GM18502 (cell line): ENCODE data around the gene FRYL.

ENCODE experiments used
- ATAC-seq: cut with Tn5 transposase; IDR thresholded peaks from one replicate; pipeline ENCODE4 v1.9.1; 2021; ENCODE audit warnings: mild to moderate bottlenecking; ENCODE audit not compliant: unreplicated experiment, poor library complexity

Gene FRYL

DNA sequence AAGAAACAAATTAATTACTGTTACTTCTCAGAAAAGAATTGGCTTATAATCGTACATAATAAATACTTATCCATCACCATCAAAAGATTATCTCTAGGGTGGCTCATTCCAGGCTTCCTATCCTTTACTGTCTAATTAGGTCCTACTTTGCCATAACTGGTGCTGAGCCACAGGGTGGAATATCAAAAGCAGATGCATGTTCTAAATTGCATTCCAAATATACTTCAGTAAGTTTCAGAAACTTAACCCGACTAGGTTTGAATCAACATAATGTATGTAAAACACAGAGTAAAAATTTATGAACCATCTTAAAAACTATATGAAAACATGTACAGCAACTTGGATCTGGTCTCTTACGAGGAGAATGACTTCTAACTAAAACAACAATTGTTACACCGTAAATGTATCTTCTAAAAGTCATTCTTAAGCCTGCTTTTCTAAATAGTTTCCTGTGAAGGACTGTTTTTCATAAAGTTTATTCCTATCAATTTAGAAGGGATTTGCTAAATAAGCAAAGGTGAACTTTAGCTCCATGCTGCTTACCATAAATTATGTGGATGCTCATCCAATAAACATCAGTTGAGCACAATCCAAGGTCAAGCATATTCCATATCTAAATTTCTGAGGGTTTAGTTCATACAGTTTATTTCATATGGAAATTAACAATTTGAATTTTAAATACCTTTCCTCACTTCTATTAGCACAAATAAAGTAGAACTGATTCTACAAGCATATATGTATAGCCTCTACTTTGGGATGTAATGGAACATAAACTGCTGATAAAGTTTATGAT is 276.6 kb downstream of the FRYL start:
- ATAC-seq = no peak

DNA sequence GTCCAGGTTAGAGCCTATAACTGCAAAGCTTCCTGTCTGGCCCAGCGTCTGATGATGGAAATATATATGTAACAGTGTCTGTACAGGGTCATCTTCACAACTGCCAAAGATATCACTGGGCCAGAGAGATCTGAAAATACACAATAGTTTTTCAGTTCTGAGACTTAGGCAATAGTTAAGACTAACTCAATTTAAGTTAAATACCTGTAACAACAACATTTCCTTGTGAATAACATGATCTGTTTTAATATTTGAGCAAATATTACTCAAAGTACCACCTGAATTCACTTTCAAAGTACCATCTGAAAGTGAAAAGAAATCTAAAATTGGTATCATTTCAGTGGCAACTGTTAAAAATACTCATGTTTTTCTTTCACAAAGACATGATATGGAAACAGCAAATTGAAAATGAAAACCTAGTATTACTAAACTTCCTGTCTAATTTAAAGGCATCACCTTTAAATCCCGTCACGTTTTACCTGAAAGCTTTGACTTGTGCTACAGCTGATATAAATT is 280.5 kb downstream of the FRYL start:
- ATAC-seq = peak; percentile 80

DNA sequence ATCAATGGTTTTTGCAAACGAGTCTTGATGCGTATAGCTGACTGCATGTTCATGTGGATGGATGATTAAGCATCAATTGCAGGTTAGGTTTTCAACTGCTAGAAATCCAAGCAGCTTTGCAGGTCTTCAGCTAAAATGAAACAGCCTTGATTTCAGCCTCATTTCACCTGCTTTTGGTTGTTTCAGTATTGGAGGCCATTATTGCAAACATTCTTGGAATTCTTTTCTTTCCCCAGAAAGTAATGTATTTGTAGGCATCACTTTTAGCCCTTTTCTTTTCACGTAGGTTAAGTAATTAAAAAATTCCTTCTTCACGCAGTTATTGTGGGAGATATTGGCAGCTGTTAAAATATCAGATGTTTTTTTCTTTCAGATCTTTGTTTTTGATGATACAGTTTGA is 281.2 kb downstream of the FRYL start:
- ATAC-seq = no peak

DNA sequence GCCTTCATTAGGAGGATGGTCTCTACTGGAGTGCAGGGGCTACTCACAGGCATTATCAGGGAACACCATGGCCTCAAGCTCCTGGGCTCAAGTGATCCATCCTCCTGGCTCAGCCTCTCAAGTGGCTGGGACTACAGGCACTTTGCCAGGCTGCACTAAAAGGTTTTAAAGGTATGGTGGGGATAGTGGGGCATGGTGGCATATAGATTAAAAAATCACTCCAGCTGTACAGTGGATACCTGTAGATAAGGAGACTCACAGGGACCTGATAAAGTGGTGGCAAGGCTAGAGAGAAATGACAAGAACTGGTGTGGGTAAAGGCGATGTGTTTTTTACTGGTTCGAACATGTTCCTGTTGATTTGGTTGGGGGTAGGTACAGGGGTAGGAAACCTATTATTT is 284.1 kb downstream of the FRYL start:
- no peak for ATAC-seq

DNA sequence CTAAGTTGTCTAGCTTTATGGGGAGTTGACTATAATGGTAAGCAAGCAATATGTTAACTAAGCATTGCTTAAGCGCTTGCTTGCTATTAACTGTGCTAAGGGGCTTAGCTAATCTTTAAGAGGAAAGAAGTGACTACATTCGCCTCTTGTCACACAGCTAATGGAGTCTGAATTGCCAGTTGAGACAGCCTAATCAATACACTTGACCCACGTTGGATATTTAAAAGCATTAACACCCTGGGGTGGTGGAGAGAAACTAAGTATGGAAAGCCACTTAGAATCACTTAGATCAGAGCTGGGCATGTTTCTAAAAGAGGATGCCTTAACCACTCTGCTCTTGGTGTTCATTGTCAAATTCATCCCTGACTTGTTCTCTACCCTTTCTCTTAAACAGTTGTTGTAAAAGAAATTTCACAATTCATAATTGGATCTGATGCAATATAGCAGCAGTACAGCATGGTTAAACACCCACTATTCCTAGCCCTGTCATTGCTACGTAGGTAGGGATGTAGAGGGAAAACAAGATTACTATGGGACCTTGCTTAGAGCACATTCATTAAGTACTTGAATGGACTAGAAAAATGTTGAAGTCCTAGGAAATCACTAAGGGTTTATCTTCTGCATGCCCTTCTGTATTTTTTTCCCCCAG is 286.5 kb downstream of the FRYL start:
- no peak for ATAC-seq

DNA sequence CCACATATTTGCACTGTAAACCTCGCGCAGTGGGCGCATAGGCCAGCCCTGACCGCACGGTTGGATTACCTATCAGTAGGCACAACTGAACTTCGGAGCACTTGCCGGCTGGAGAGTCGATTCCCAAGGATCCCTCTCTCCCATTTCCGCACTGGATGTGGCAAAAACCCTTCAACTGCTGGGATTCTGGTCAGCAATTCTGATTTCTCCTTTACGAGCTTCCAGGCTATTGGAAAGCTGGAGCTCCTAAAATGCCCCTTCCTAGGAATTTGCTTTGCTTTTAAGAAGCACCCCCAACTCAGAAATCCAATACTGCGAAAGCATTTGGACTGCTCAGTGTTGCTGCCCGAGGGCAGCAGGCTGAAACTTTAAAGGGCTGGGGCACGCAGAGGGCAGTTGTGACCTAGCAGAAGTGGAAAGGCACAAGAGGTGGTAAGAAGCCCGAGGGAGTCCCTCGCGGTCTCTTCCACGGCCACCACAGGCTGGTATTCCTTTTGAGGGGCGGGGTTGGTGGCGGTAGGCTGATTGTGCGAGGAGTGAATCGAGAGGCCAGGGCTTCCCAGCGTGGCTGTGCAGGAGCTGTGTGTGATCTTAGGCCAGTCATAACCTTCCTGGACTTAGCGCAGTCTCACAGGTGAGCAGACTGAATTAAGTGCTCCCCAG is 288.4 kb downstream of the FRYL start:
- ATAC-seq = no peak

DNA sequence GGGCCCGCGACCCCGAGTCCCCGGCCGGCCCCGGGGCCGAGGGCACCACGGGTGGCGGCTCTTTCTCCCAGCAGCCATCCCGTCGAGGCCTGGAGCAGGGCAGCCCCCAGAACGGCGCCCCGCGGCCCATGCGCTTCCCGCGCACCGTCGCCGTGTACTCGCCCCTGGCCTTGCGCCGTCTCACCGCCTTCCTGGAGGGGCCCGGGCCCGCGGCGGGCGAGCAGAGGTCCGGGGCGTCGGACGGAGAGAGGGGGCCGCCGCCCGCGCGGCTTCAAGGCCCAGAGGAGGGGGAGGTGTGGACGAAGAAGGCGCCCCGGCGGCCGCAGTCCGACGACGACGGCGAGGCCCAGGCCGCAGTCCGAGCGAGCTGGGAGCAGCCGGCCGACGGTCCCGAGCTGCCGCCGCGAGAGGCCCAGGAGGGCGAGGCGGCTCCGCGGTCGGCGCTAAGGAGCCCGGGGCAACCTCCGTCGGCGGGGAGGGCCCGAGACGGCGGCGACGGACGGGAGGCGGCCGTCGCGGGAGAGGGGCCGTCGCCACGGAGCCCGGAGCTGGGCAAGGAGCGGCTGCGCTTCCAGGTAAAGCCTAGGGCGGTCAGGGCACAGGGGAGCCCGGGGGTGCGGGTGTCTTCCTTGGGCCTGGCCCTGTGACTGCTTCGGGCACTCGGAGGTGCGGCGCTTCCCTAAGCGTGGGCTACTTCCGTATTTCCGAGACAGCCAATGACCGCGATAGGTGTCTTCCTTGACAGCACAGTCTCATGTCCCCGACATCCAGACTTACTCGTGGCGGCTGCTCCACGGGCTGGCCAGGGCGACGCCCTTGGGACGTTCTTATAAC is 289.2 kb downstream of the FRYL start:
- no peak for ATAC-seq

DNA sequence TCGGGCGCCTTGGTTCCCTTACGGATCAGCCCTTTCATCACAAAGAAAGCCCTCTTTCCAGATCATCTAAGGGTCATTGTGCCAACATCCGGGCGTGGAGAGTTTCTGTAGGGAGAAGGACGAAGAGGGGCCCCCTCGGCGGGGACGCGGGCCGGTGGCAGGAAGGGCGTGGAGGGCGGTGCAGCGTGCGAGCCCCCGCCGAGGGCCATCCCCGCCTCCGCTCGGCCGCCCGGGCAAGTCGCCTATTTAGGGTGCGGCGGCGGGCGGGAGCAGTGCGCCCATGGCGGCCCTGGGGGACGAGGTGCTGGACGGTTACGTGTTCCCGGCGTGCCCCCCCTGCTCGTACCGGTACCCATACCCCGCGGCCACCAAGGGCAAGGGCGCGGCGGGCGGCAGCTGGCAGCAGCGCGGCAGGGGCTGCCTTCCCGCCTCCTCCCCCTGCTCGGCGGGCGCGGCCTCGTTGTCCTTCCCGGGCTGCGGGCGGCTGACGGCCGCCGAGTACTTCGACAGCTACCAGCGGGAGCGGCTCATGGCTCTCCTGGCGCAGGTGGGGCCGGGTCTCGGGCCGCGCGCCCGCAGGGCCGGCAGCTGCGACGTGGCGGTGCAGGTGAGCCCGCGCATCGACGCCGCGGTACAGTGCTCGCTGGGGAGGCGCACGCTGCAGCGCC is 289.9 kb downstream of the FRYL start, which contains the start of gene ZAR1:
ZAR1 (plus strand) TSS at position 241 of the 668 bp plus-strand sequence; CDS start at position 281, 40 bp downstream.
- ATAC-seq = no peak

DNA sequence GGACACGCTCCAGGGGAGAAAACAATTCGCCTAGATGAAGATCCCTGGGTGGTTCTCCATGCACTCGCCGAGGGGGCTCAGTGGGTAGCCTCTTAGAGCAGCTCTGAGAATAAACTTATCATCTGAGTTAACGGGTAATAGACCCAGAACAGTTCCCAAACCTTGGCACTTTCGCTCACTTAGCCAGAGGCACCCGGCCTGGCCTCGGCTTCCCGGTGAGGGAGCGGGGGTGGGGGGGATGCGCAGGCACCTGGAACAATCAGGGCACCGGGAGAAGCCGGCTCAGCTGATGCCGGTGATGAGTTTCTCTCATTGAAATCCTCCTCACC is 290.4 kb downstream of the FRYL start:
- no peak for ATAC-seq

DNA sequence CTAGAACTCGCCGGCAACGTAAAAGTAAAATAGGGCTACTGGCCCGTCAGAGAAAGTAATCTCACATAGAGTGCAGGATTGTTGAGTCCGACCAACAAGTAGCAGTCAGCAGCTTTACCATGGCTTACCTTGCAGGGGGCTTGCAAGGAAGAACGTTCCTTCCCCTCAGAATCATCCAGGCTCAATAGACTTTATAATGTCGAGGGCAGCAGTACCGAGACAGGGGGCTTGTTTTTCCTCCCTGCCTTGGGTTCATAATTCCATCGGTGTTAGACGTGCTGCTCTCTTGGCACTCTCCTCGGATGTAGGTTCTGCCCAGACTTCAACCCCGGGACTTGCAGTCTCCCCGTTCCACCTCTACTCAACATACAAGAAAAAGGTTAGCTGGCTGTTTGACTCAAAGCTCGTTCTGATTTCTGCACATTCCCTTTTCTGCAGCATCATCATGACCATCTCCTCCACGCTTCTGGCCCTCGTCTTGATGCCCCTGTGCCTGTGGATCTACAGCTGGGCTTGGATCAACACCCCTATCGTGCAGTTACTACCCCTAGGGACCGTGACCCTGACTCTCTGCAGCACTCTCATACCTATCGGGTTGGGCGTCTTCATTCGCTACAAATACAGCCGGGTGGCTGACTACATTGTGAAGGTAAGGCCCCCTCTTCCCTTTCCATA is 295.4 kb downstream of the FRYL start:
- no peak for ATAC-seq

DNA sequence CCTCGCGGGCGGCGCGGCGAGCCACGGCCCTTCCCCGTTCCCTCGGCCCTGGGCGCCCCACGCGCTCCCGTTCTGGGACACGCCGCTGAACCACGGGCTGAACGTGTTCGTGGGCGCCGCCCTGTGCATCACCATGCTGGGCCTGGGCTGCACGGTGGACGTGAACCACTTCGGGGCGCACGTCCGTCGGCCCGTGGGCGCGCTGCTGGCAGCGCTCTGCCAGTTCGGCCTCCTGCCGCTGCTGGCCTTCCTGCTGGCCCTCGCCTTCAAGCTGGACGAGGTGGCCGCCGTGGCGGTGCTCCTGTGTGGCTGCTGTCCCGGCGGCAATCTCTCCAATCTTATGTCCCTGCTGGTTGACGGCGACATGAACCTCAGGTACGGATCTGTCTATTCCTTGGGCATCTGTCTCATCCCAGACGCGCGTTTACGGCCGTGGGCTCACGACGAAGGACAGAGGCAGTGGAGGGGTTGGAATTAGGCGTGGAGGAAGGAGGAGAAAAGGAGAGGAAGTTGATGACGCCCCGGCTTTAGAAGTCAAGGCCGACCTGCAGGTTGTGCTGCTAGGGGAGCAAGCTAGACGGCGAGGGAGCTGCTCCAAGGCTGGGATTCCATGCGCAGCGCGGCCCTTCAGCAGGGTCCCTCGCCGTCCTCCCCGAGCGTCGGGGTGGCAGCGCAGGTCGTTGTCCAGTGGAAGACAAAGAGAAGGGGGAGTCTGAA is 296.1 kb downstream of the FRYL start:
- ATAC-seq = peak; percentile 17

DNA sequence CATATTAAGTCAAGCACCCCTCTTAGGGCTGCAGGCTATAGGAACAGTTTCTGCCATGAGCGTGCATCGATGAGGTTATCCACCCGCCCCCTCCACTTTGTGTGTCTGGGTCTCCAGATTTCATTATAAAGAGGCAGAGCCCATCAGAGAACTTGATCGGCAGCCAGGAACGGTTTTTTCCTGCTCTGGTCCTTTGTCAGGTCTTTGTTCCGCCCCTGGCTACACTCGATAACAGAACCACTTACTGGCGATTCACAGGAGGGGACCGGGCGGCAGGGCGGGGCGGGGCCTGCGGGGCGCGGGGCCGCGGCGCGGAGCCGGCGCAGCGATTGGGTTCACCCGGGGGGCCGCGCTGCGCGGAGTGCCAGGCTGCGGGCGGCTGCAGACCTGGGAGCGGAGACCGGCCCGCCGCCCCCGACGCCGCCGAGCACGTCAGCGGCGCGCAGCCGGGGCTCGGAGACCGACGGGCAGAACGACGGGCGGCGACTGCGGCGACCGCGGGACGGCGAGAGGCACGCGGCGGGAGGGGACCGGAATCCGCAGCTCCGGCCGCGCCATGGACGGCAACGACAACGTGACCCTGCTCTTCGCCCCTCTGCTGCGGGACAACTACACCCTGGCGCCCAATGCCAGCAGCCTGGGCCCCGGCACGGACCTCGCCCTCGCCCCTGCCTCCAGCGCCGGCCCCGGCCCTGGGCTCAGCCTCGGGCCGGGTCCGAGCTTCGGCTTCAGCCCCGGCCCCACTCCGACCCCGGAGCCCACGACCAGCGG is 296.9 kb downstream of the FRYL start, which contains the start of gene SLC10A4:
SLC10A4 (plus strand) TSS at position 338 of the 771 bp plus-strand sequence; CDS start at position 557, 219 bp downstream.
- peak; percentile 49 for ATAC-seq

DNA sequence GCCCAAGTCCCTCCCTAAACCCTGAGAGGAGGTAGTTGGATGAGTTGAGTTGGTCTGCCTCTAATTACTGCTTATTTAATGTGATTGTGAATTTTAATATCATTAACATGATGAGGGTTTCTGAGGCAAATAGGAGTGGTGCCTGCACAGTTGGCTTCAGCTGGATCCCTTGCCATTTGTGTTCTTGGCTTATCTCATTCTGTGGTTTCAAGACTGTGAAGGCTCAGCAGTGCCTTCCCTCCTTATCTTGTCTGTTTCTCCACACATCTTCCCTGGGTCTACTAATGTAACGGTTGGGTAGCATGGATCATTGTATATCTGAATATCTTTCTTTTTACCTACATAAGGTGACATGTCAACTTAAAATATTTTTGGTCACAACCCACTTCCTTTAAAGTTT is 298.5 kb downstream of the FRYL start:
- no peak for ATAC-seq

DNA sequence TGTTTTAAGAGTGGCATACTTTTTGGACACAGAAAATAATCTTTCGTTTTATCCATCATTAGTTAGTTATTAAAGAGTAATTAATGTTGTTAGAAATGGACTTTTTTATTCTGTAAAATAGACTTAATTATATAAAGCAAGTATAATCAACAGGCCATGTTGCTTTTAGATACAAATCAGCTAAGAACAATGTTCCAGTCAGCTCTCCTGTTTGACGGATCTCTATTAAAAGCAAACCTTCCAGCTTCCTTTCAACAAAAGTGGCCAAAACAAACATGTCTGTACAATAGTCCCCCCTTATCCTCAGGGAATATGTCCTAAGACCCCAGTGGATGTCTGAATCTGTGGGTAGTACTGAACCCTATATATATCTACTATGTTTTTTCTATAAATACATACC is 301.8 kb downstream of the FRYL start:
- ATAC-seq = no peak

DNA sequence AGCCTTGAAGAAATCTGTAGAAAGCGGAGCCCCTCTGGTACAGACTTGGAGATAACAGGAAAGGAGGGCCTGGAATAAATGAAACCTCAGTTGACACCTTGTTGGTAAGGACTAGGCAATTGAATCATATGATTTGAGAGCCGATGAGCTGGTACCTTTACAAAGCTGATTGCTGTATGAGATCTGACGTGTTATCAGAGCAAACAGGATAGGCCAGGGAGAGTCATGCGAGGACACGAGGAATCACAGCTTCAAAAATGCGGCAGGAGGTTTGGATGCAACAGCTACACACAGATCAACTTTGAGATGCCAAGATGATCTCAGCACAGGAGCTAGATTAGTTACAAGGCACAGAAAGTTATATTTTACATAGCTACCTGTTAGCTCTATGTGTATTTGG is 304.3 kb downstream of the FRYL start:
- no peak for ATAC-seq

DNA sequence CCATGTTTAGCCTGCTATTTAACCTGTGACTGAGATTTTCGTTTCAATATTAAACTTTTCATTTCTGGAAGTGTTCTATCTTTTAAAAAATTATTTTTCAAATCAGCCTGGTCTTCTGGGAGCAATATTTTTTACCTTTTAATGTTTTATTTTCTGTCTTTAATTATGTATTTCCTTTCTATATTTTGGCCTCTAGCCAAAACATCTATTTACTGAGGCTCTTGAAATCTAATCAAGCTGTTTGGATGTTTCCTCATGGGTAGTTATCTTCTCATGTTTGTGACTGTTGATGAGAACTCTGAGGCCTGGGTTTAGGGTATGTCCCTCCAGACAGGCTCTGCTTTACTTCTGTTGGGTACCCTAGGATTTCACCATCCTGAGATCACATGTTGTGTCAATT is 307.3 kb downstream of the FRYL start:
- no peak for ATAC-seq

DNA sequence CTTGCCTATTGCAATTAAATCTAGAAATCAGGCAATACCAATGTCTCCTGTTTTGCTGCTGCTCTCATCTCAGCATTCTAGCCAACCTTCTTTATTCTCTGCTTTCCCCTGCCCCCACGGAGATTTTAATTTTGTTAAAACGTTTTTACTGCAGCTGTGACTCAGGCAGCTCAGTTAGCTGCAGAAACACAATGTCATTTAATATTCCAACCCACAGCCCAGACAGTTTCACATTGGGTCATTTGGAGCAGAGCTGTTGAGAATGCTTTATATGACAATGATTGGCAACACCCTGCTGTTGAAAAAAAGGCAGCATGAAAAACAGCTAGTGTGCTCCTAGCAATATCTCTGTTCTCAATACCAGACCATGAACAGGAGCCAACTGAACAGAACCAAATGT is 309.5 kb downstream of the FRYL start:
- no peak for ATAC-seq

DNA sequence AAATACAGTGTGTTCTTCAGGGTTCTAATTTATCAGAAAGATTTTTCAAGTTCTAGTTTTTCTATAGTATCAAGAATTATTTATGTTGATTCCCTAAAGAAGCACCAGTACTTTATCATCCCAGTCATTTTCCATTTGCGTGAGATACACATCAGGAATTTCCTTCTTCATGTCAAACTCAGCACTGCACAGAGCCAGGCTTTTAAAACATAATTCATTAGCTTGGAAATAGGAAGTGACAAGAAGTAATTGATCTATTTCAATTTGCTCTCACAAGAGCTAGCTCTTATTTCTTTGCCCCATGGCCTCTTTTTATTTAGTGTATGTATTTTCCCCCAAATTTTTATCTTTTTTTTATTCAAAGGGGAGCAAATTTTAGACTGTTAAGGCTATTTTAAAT is 309.9 kb downstream of the FRYL start:
- ATAC-seq = no peak
